HEK293T (cell line): Measurements from ENCODE around the gene SCGN.

Experiments
- BHLHE40 ChIP-seq: fragments of 450-650 bp; IDR thresholded peaks from 2 replicates; pipeline ENCODE4 v1.6.1; 2016; ENCODE audit warnings: mild to moderate bottlenecking, moderate library complexity, borderline replicate concordance
- FOXA1 ChIP-seq: fragments of 450-650 bp; IDR thresholded peaks from 2 replicates; pipeline ENCODE4 v1.6.1; 2016; ENCODE audit warnings: mild to moderate bottlenecking
- FOXK2 ChIP-seq: fragments of 450-650 bp; IDR thresholded peaks from 2 replicates; pipeline ENCODE4 v1.6.1; 2016; ENCODE audit warnings: mild to moderate bottlenecking
- FOXM1 ChIP-seq: fragments of 450-650 bp; IDR thresholded peaks from 2 replicates; pipeline ENCODE4 v1.6.1; 2017; ENCODE audit warnings: mild to moderate bottlenecking, borderline replicate concordance
- HDGF ChIP-seq: fragments of 450-650 bp; IDR thresholded peaks from 2 replicates; pipeline ENCODE4 v1.6.1; 2017; ENCODE audit warnings: antibody characterized with exemption, borderline replicate concordance
- L3MBTL2 ChIP-seq: fragments of 450-650 bp; conservative IDR thresholded peaks from 2 replicates; pipeline ENCODE4 v1.6.1; 2016; ENCODE audit warnings: mild to moderate bottlenecking
- LEF1 ChIP-seq: fragments of 450-650 bp; IDR thresholded peaks from 2 replicates; pipeline ENCODE4 v1.6.1; 2017; ENCODE audit warnings: mild to moderate bottlenecking, borderline replicate concordance
- PKNOX1 ChIP-seq: fragments of 450-650 bp; IDR thresholded peaks from 2 replicates; pipeline ENCODE4 v1.6.1; 2016
- SP1 ChIP-seq: fragments of 450-650 bp; IDR thresholded peaks from 2 replicates; pipeline ENCODE4 v1.6.1; 2017
- SUZ12 ChIP-seq: fragments of 450-650 bp; IDR thresholded peaks from 2 replicates; pipeline ENCODE4 v1.6.1; 2016; ENCODE audit warnings: mild to moderate bottlenecking
- TARDBP ChIP-seq: fragments of 450-650 bp; IDR thresholded peaks from 2 replicates; pipeline ENCODE4 v1.6.1; 2016
- ZNF384 ChIP-seq: fragments of 450-650 bp; IDR thresholded peaks from 2 replicates; pipeline ENCODE4 v1.6.1; 2016

DNA sequence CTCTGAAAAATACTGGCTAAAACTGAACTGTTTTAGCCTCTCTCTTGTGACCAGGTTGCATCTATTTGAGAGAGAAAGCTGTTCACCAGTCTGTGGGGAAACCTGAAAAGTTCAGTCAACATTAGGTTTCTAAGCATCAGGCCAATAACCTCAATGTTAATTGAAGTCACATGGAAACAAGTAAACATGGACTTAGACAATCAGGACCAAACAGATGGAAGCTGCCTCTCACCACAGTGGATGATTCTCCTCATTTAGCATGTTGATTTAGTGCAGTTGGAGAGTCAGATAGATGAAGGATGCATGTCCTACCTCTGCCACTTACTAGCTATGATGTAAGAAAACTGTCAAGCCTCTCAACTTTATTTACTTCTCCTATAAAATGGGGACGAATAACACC, 18.2 kb downstream of the SCGN start:
- TF ChIP-seq SUZ12 (no peak), SP1 (no peak), FOXM1 (no peak), PKNOX1 (no peak), ZNF384 (no peak), L3MBTL2 (no peak), FOXK2 (no peak), FOXA1 (no peak), HDGF (no peak), BHLHE40 (no peak), LEF1 (no peak), TARDBP (no peak)
